Measurements from ENCODE around the gene MYO1G.

MYO1G gene

DNA sequence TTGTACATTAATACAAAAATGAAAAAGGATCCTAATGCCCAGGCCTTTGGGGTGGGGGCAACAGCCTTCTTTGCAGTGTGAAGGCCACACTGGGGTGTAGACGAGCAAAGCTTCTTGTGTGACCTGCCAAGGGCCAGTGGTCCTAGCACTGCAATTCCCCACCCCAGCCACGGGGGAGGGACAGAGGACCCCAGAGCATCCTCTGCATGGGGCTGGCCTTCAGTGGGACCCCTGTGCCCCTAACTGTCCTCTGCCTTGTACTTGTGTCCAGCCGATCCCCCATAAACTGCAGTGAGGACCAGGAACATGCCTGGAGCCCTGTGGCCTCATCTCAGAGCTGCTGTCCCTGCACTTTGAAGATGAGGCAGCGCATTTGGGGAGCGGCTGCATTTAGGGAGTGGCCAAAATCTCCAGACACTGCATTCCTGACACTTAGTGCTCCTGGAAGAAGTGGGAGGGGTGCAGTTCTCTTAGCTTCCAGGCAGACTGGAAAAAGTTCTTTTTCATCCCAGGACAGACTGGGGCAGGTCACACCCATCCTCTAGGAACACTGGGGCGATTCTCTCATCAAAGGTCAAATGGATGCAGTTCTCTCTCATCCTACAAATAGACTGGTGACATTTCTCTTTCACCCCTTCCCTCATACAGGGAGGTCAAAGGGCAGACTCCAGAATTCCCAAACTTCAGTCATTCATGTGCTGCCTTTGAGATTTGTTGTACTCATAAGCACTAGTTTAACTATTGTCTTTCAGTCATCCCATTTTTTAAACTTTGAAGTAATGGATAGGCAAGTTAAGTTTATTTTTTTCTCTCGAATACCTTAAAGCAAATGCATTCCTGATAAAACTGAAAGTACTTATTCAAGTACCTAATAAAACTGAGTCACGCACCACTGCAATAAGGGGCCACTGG, 922 bp upstream of the MYO1G start:
- FAIRE-seq = no peak

- no peak for FAIRE-seq
Observed at GRCh38 chr7:44977959-44978335, 868 bp downstream of the MYO1G start.

- no peak for FAIRE-seq
Observed at GRCh38 chr7:44977304-44977958, 1.4 kb downstream of the MYO1G start.

- no peak for FAIRE-seq
Observed at GRCh38 chr7:44976746-44977196, 2.0 kb downstream of the MYO1G start.

DNA sequence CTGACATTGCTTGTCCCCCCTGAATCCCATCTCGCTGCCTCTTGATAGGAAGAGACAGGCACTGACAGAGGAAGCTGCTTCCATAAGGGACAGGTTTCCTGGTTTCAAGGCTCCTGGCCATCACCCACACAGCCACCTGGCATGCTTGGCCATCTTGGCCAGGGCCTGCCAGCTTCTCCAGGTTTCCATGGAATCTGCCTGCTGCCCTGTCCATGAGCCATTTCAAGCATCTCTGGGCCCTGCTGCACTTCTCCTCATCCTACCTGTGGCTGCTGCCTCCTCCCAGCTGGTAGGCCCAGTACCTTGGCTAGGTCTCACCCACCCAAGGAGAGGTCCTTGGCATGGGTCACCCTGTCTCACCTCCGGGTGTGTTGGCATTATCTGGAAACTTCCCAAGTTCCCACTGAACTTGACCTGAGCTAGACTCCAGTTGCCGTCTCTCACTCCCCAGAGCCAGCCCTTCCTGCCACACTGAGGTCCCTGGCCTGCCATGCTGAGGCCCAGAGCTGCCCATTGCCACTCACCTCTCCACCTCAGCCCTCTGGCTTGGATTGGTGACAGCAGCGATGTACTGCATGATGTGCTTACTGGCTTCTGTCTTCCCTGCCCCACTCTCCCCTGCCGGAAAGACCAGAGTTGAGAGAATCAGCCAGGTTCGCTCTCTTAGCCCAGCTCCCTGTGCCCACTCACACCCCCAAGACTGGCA, 2.6 kb downstream of the MYO1G start:
- FAIRE-seq = no peak

GRCh38 chr7:44975331-44976039, 3.3 kb downstream of the MYO1G start:
- no peak for FAIRE-seq

GRCh38 chr7:44974549-44974948, 4.3 kb downstream of the MYO1G start:
- FAIRE-seq = no peak

GRCh38 chr7:44973610-44974401, 5.0 kb downstream of the MYO1G start:
- FAIRE-seq = no peak

GRCh38 chr7:44972562-44972961, 6.3 kb downstream of the MYO1G start:
- no peak for FAIRE-seq

- FAIRE-seq = no peak
Observed at GRCh38 chr7:44971902-44972441, 6.8 kb downstream of the MYO1G start.

- no peak for FAIRE-seq
Observed at GRCh38 chr7:44971188-44971901, 7.5 kb downstream of the MYO1G start.

DNA sequence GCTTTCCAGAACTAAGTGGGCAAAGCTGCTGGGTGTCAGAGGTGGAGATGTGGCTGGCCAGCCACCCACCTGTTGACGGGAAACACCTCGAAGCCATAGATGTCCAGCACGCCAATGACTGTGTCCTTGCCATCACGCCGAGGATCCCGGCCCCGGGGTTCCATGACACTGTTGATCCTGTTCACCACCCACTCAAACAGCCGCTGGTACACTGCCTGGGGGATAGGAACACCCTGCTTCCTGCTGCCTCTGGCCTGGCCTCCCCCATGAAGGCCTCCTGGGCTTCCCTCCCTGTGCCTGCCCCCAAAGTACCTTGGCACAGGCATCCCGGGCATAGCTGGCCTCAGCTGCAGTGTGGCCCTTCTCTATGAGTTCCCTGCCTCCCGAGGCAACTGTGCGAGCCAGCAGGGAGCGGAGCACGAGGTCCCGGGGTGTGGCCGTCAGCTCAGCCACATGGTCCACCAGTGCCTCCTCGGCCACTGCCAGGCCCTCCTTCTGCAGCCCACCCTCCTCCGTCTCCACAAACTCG, 8.2 kb downstream of the MYO1G start:
- no peak for FAIRE-seq

DNA sequence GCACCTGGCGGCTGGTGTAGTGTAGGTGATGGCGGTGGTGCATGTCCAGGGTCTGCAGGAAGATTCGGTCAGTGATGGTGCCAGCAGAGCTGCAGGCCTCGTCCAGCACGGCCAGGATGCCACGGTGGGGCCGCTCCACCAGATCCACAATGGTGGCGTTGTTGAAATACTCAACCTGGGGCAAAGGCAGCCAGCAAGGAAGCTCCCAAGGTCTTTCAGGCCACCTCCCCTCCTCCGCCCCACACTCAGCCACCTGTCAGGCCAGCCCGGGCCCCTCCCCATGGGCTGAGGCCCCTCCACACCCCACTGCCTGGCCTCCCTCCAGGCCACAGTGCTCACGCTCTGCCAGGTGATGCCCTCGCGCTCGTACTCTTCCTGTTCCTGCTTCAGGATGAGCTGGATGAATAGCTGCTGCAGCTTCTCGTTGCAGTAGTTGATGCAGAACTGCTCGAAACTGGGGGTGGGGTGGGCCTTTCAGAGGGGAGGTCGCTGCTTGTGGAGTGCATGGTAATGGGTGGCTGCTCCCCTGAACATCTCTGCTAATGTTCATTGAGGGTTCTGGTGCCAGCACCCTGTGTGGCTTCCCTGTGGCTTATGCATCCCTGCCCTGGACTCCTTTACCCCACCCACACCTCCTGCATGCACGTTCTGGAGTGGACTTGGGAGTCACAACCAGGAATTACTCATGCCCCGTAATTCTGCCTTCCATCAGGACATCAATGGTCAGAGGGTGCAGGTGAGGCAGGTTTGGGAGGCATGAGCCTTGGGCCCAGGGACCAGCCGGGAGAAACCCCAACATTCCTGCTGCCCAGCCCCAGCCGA, 8.9 kb downstream of the MYO1G start:
- FAIRE-seq = no peak

DNA sequence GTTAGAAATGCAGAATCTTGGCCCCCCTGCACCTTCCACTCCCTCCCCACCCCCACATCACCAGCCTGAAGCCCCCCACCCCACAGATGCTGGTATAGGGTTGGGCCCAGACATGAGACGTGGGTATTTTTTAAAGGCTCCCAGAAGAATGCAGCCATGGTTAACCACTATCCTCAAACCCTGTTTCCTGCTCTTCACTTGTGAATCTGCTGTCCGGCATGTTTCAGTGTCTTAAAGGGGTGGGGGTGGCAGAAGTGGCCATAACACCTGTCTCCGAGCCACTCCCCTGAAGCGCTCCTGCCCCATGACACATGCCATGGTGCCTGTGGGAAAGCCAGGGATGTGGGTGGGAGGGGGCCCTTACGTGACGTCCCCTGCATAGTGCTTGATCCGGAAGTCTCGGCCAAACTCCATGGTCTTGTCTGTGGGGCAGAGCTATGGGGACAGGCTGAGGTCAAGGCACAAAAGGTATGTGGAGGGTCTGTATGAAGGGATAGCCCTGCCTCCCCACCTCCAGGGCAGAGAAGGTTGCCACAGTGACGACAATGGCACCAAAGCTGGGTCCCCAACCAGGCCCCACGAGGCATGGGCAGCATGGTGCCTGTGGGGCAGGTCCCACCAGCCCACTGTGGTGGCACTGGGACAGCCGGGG, 9.6 kb downstream of the MYO1G start:
- no peak for FAIRE-seq

DNA sequence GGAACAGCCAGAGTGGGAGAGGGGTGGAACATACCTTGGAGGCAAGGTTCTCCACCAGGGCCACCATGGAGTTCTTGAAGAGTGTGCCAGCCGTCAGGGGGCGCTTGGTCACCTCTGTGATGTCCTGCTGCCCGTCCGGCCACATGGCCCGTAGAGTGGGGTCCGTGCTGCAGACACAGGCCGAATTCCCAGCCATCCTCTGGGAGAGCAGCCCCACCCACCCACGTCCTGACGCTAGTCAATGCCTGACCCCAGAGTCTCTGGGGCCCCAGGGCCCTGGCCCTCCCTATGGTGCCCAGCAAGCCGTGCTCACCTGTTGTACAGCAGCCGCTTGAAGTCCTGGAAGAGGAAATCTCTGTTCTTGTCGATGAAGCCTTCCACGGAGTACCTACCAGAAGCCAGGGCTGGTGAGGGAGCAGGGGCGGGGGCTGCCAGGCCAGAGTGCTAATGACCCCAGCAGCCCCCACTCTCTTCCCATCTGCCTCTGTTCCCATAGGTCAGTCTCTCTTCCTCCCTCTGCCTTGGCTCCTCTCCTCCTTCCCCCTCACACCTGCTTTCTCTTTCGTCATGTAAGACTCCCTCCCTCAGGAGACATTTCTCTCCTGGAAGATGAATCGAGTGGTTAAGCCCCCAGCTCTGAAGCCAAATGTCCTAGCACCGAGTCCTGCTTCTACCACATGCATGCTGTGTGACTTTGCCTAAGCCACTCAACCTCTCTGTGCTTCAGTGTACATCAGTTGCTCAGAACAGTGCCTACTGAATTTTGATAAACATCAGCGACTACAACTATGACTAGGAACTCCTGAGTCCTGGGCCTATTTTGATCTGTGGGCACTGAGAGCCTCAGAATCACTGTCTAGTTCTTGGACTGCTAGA, 11.0 kb downstream of the MYO1G start:
- FAIRE-seq = no peak

- no peak for FAIRE-seq
Observed at GRCh38 chr7:44966731-44967538, 11.9 kb downstream of the MYO1G start.

DNA sequence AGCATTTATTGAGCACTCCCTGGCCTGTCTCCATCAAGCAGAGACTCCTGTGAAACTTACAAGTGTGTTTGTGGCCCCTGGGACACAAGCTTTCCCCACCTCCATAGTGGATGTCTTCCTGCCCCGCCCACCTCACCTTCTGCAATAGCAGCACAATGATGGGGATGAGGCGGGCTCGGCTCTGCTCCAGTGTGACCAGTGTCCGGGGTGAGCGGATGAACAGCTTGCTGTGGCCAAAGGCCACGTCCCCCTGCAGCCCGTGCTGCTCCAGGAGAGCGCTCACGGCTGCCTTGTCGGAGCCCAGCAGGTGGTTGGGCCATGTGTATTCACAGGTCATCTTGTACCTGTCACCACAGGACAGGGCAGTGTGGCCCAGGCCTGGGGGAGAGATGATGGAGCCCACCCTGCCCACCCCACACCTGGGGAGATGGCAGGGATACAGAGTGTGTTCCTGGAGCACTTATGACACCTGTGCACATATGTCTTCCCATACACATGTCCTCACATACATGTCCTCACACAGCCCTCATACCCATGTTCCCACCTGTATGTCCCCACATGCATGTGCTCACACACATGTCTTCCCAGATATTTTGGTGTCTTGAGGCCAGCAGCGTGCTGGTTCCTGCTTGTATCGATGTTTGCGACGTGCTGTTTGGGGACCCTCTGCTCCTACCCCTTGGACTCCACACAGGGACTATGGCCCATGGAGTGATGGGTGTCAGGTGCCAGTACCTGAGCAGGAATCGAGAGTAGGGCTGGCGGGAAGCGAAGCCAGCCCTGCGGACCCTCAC, 12.7 kb downstream of the MYO1G start:
- FAIRE-seq = no peak

All from A204.1 (cell line).